SK-N-SH treated with all-trans-retinoic acid at 6 μM for 48 hours (cell line): ENCODE measurements around the gene NFS1.
A peak's percentile ranks its signal among the peaks of the same experiment; 100 is the strongest.

Experiments used
- ATAC-seq: fragments of 200-7000 bp; cut with Tn5 transposase; 3 replicates; pipeline ENCODE4 v1.9.1; 2020; ENCODE audit warnings: mild to moderate bottlenecking, moderate library complexity
- ARNTL ChIP-seq: fragments of 450-650 bp; formaldehyde crosslinking; IDR thresholded peaks from 2 replicates; pipeline ENCODE4 v1.5.0; 2020; ENCODE audit warnings: low read depth, mild to moderate bottlenecking, moderate library complexity, borderline replicate concordance
- BACH2 ChIP-seq: fragments of 250-450 bp; sonication (Bioruptor Pico); IDR thresholded peaks from 2 replicates; pipeline ENCODE4 v1.9.0; 2021; ENCODE audit warnings: mild to moderate bottlenecking, borderline replicate concordance
- CREB5 ChIP-seq: fragments of 250-450 bp; sonication (Bioruptor Pico); IDR thresholded peaks from 2 replicates; pipeline ENCODE4 v1.5.1; 2020; ENCODE audit warnings: low read depth, mild to moderate bottlenecking, moderate library complexity
- CSDC2 ChIP-seq: fragments of 250-450 bp; sonication (Bioruptor Pico); IDR thresholded peaks from 2 replicates; pipeline ENCODE4 v1.5.0; 2020; ENCODE audit warnings: mild to moderate bottlenecking, moderate library complexity
- CSRNP3 ChIP-seq: fragments of 250-450 bp; sonication (Bioruptor Pico); IDR thresholded peaks from 2 replicates; pipeline ENCODE4 v1.5.1; 2021; ENCODE audit warnings: mild to moderate bottlenecking, moderate library complexity
- ESRRG ChIP-seq: fragments of 250-450 bp; sonication (Bioruptor Pico); IDR thresholded peaks from 2 replicates; pipeline ENCODE4 v1.6.1; 2021; ENCODE audit warnings: mild to moderate bottlenecking
- GLIS3 ChIP-seq: fragments of 250-450 bp; sonication (Bioruptor Pico); IDR thresholded peaks from 2 replicates; pipeline ENCODE4 v1.5.0; 2020; ENCODE audit warnings: mild to moderate bottlenecking, moderate library complexity
- ISL1 ChIP-seq: fragments of 250-450 bp; sonication (Bioruptor Pico); IDR thresholded peaks from 2 replicates; pipeline ENCODE4 v2.1.2; 2022; ENCODE audit warnings: mild to moderate bottlenecking, moderate library complexity
- OSR1 ChIP-seq: fragments of 250-450 bp; sonication (Bioruptor Pico); IDR thresholded peaks from 2 replicates; pipeline ENCODE4 v1.8.0; 2022; ENCODE audit warnings: moderate library complexity, mild to moderate bottlenecking, inconsistent platforms
- PATZ1 ChIP-seq: fragments of 250-450 bp; sonication (Bioruptor Pico); IDR thresholded peaks from 2 replicates; pipeline ENCODE4 v1.8.0; 2020; ENCODE audit warnings: mild to moderate bottlenecking, moderate library complexity, borderline replicate concordance
- POU6F1 ChIP-seq: fragments of 250-450 bp; sonication (Bioruptor Pico); IDR thresholded peaks from 2 replicates; pipeline ENCODE4 v1.8.0; 2021; ENCODE audit warnings: low read depth, mild to moderate bottlenecking, moderate library complexity, borderline replicate concordance
- PPARA ChIP-seq: fragments of 250-450 bp; sonication (Bioruptor Pico); IDR thresholded peaks from 2 replicates; pipeline ENCODE4 v1.5.0; 2020; ENCODE audit warnings: mild to moderate bottlenecking, borderline replicate concordance
- SNAI2 ChIP-seq: fragments of 250-450 bp; sonication (Bioruptor Pico); IDR thresholded peaks from 2 replicates; pipeline ENCODE4 v1.5.0; 2020; ENCODE audit warnings: mild to moderate bottlenecking, moderate library complexity
- TCF4 ChIP-seq: fragments of 250-450 bp; sonication (Bioruptor Pico); IDR thresholded peaks from 2 replicates; pipeline ENCODE4 v1.8.0; 2021; ENCODE audit warnings: mild to moderate bottlenecking, moderate library complexity, borderline replicate concordance
- TOX ChIP-seq: fragments of 250-450 bp; sonication (Bioruptor Pico); IDR thresholded peaks from 2 replicates; pipeline ENCODE4 v1.8.0; 2021; ENCODE audit warnings: mild to moderate bottlenecking, moderate library complexity, borderline replicate concordance
- TSHZ2 ChIP-seq: fragments of 250-450 bp; sonication (Bioruptor Pico); IDR thresholded peaks from 2 replicates; pipeline ENCODE4 v1.5.0; 2020; ENCODE audit warnings: mild to moderate bottlenecking, moderate library complexity
- ZFP3 ChIP-seq: fragments of 250-450 bp; sonication (Bioruptor Pico); IDR thresholded peaks from 2 replicates; pipeline ENCODE4 v1.5.0; 2020; ENCODE audit warnings: mild to moderate bottlenecking, moderate library complexity
- ZNF565 ChIP-seq: fragments of 450-650 bp; formaldehyde crosslinking; conservative IDR thresholded peaks from 2 replicates; pipeline ENCODE4 v1.5.0; 2020; ENCODE audit warnings: low read depth, mild to moderate bottlenecking, moderate library complexity
- ZNF70 ChIP-seq: fragments of 450-650 bp; formaldehyde crosslinking; IDR thresholded peaks from 2 replicates; pipeline ENCODE4 v1.5.0; 2020; ENCODE audit warnings: mild to moderate bottlenecking, moderate library complexity
- ZNF8 ChIP-seq: fragments of 450-650 bp; formaldehyde crosslinking; IDR thresholded peaks from 2 replicates; pipeline ENCODE4 v1.5.0; 2020; ENCODE audit warnings: mild to moderate bottlenecking, moderate library complexity

Gene NFS1

GRCh38 chr20:35731469-35731788 lies 32.3 kb upstream of the NFS1 start:
- no peak for TF ChIP-seq ZFP3 (CRISPR knock-in tag)
- no peak for TF ChIP-seq GLIS3 (CRISPR knock-in tag)
- no peak for TF ChIP-seq TOX (CRISPR knock-in tag)
- TF ChIP-seq CSRNP3 (CRISPR knock-in tag): no peak
- ATAC-seq: no peak

GRCh38 chr20:35730583-35731468 lies 31.7 kb upstream of the NFS1 start:
- peak; percentile 91 for TF ChIP-seq ISL1 (CRISPR knock-in tag)
- no peak for TF ChIP-seq PPARA (CRISPR knock-in tag)
- no peak for ATAC-seq

GRCh38 chr20:35729836-35730582 lies 30.9 kb upstream of the NFS1 start:
- TF ChIP-seq PATZ1 (CRISPR knock-in tag): no peak
- no peak for TF ChIP-seq OSR1
- TF ChIP-seq TCF4 (CRISPR knock-in tag): no peak
- no peak for TF ChIP-seq ZNF70 (CRISPR knock-in tag)
- TF ChIP-seq GLIS3 (CRISPR knock-in tag): no peak
- TF ChIP-seq TOX (CRISPR knock-in tag): no peak
- TF ChIP-seq ZNF565: no peak
- TF ChIP-seq ESRRG (CRISPR knock-in tag): no peak
- no peak for TF ChIP-seq ARNTL (CRISPR knock-in tag)
- no peak for TF ChIP-seq PPARA (CRISPR knock-in tag)
- no peak for TF ChIP-seq ZNF8

GRCh38 chr20:35729283-35729807 lies 30.2 kb upstream of the NFS1 start:
- no peak for ATAC-seq
- TF ChIP-seq ZNF70 (CRISPR knock-in tag): no peak
- no peak for TF ChIP-seq SNAI2 (CRISPR knock-in tag)
- no peak for TF ChIP-seq CSDC2 (CRISPR knock-in tag)
- no peak for TF ChIP-seq TSHZ2 (CRISPR knock-in tag)
- no peak for TF ChIP-seq TCF4 (CRISPR knock-in tag)
- TF ChIP-seq CREB5 (CRISPR knock-in tag): no peak
- TF ChIP-seq ARNTL (CRISPR knock-in tag): no peak
- TF ChIP-seq POU6F1: no peak
- no peak for TF ChIP-seq GLIS3 (CRISPR knock-in tag)
- TF ChIP-seq BACH2 (CRISPR knock-in tag): no peak
- no peak for TF ChIP-seq OSR1

More at GRCh38 chr20:35729836-35730582, 30.9 kb upstream of the NFS1 start:
- ATAC-seq: no peak
